Activated naive CD4-positive, alpha-beta T cell treated with anti-CD3 and anti-CD28 coated beads for 36 hours (primary cell): ENCODE data around the gene SEC23A. TPM values are rescaled to one million over a fixed set of nuclear protein-coding genes. Genes with fewer than 3 reads are reported as not detected.

Experiments
- CTCF ChIA-PET: fragments of 350-600 bp; sonication (Branson Sonifier 250); formaldehyde crosslinking; loops from one replicate; lab custom pipeline; 2021; ENCODE audit warnings: antibody characterized with exemption; lab: Charles Lee
- DNase-seq: peaks from one replicate; pipeline ENCODE4 v3.0.0-alpha.2; 2020
- H3K27ac Mint-ChIP-seq: one replicate; pipeline ENCODE4 v1.8.0; 2021; ENCODE audit warnings: mild to moderate bottlenecking, mixed read lengths
- H3K27me3 Mint-ChIP-seq: one replicate; pipeline ENCODE4 v1.8.0; 2021; ENCODE audit warnings: low read depth, mixed read lengths
- H3K36me3 Mint-ChIP-seq: one replicate; pipeline ENCODE4 v1.8.0; 2021; ENCODE audit warnings: low read depth, mixed read lengths
- H3K4me1 Mint-ChIP-seq: one replicate; pipeline ENCODE4 v1.8.0; 2021; ENCODE audit warnings: low read depth, mixed read lengths
- H3K4me3 Mint-ChIP-seq: one replicate; pipeline ENCODE4 v1.8.0; 2021; ENCODE audit warnings: mild to moderate bottlenecking, moderate library complexity, mixed read lengths
- H3K9me3 Mint-ChIP-seq: one replicate; pipeline ENCODE4 v1.8.0; 2021; ENCODE audit warnings: mixed read lengths
- intact Hi-C: fragments of 100-400 bp; cut with micrococcal nuclease; formaldehyde crosslinking; loops from one replicate; pipeline ENCODE4 v1.15.1; 2023
- total RNA-seq, 2 experiments: library from RNA; stranded (reverse); gene quantifications; one replicate each; pipeline ENCODE4 v1.2.3, GENCODE V29; 2021

SEC23A gene
- total RNA-seq, 2 experiments from 2014 or later = 40.2 to 48.0 TPM

GRCh38 chr14:38999949-39000348, 103.1 kb downstream of the SEC23A start:
- H3K36me3 Mint-ChIP-seq = no peaks in the 10 kb centered on the region
- intact Hi-C loops = no loop called here
- H3K27me3 Mint-ChIP-seq = no peaks in the 10 kb centered on the region
- no peaks in the 10 kb centered on the region for H3K9me3 Mint-ChIP-seq
- CTCF ChIA-PET = no interaction called here
- DNase-seq = no peak
- H3K27ac Mint-ChIP-seq = no peak overlapping the region
- H3K4me3 Mint-ChIP-seq = no peak overlapping the region
- H3K4me1 Mint-ChIP-seq = no peaks in the 10 kb centered on the region

- intact Hi-C loops = no loop called here
- CTCF ChIA-PET = no interaction called here
- no peaks in the 10 kb centered on the region for H3K36me3 Mint-ChIP-seq
- no peaks in the 10 kb centered on the region for H3K9me3 Mint-ChIP-seq
- H3K4me1 Mint-ChIP-seq = peaks cover 4% of the 10 kb centered on the region
- H3K27me3 Mint-ChIP-seq = peaks cover 4% of the 10 kb centered on the region
- H3K4me3 Mint-ChIP-seq = no peak overlapping the region
- no peak overlapping the region for H3K27ac Mint-ChIP-seq
- no peak for DNase-seq
Measured at GRCh38 chr14:38994731-38995130, 108.3 kb downstream of the SEC23A start.

- Mint-ChIP-seq H3K9me3 (no peaks in the 10 kb centered on the region), H3K36me3 (no peaks in the 10 kb centered on the region), H3K4me1 (peaks cover 7% of the 10 kb centered on the region), H3K27ac (no peak overlapping the region), H3K27me3 (peaks cover 4% of the 10 kb centered on the region), H3K4me3 (no peak overlapping the region)
- intact Hi-C loops = no loop called here
- no peak for DNase-seq
- CTCF ChIA-PET = no interaction called here
Measured at GRCh38 chr14:38993981-38994380, 109.1 kb downstream of the SEC23A start.

GRCh38 chr14:38992067-38992844, 110.8 kb downstream of the SEC23A start:
- CTCF ChIA-PET = no interaction called here
- H3K4me1 Mint-ChIP-seq = peaks cover 7% of the 10 kb centered on the region
- no peak overlapping the region for H3K27ac Mint-ChIP-seq
- peaks cover 4% of the 10 kb centered on the region for H3K27me3 Mint-ChIP-seq
- H3K4me3 Mint-ChIP-seq = no peak overlapping the region
- DNase-seq = no peak
- no peaks in the 10 kb centered on the region for H3K36me3 Mint-ChIP-seq
- no peaks in the 10 kb centered on the region for H3K9me3 Mint-ChIP-seq
- intact Hi-C loops = no loop called here

GRCh38 chr14:38991299-38991698, 111.7 kb downstream of the SEC23A start:
- DNase-seq = no peak
- Mint-ChIP-seq H3K4me3 (no peak overlapping the region), H3K4me1 (peaks cover 7% of the 10 kb centered on the region), H3K9me3 (no peaks in the 10 kb centered on the region), H3K36me3 (no peaks in the 10 kb centered on the region), H3K27ac (no peak overlapping the region), H3K27me3 (peaks cover 4% of the 10 kb centered on the region)
- CTCF ChIA-PET = interaction anchor here (0.6 kb wide), 1 partner anchor 170 kb away, joined by 3 read pairs; no protein-coding TSS in a partner anchor
- intact Hi-C loops = no loop called here

GRCh38 chr14:38989922-38990546, 113.0 kb downstream of the SEC23A start:
- DNase-seq = no peak
- CTCF ChIA-PET = no interaction called here
- intact Hi-C loops = no loop called here
- Mint-ChIP-seq H3K27me3 (peaks cover 4% of the 10 kb centered on the region), H3K27ac (no peak overlapping the region), H3K9me3 (no peaks in the 10 kb centered on the region), H3K4me1 (peaks cover 7% of the 10 kb centered on the region), H3K4me3 (no peak overlapping the region), H3K36me3 (no peaks in the 10 kb centered on the region)

- H3K27me3 Mint-ChIP-seq = peaks cover 3% of the 10 kb centered on the region
- H3K27ac Mint-ChIP-seq = no peak overlapping the region
- no peaks in the 10 kb centered on the region for H3K36me3 Mint-ChIP-seq
- CTCF ChIA-PET = interaction anchor here (0.8 kb wide), 1 partner anchor 29 kb away, joined by 3 read pairs; no protein-coding TSS in a partner anchor
- intact Hi-C loops = no loop called here
- no peaks in the 10 kb centered on the region for H3K9me3 Mint-ChIP-seq
- DNase-seq = no peak
- H3K4me1 Mint-ChIP-seq = peaks cover 7% of the 10 kb centered on the region
- no peak overlapping the region for H3K4me3 Mint-ChIP-seq
Measured at GRCh38 chr14:38987781-38988180, 115.3 kb downstream of the SEC23A start.

- intact Hi-C loops = no loop called here
- Mint-ChIP-seq H3K27me3 (peaks cover 21% of the 10 kb centered on the region), H3K9me3 (peaks cover 7% of the 10 kb centered on the region), H3K36me3 (no peaks in the 10 kb centered on the region), H3K4me3 (no peak overlapping the region), H3K4me1 (no peaks in the 10 kb centered on the region), H3K27ac (no peak overlapping the region)
- DNase-seq = no peak
- CTCF ChIA-PET = no interaction called here
Measured at GRCh38 chr14:38982837-38983236, 120.2 kb downstream of the SEC23A start.

GRCh38 chr14:38982278-38982677, 120.8 kb downstream of the SEC23A start:
- H3K27ac Mint-ChIP-seq = no peak overlapping the region
- intact Hi-C loops = no loop called here
- CTCF ChIA-PET = no interaction called here
- H3K4me1 Mint-ChIP-seq = no peaks in the 10 kb centered on the region
- H3K9me3 Mint-ChIP-seq = peaks cover 7% of the 10 kb centered on the region
- no peak for DNase-seq
- H3K36me3 Mint-ChIP-seq = no peaks in the 10 kb centered on the region
- peaks cover 21% of the 10 kb centered on the region for H3K27me3 Mint-ChIP-seq
- no peak overlapping the region for H3K4me3 Mint-ChIP-seq

Other genes with a start within 250 kb of the SEC23A start
- 10 to 100 TPM; 20.7 to 22.7 TPM for gene GEMIN2, start 11.1 kb upstream of the SEC23A start, total RNA-seq
- gene TRAPPC6B, start 67.1 kb upstream of the SEC23A start, total RNA-seq = 10 to 100 TPM; 19.8 TPM
- 100 to 1,000 TPM in 1 of 2 experiments, 10 to 100 TPM in 1; 99.6 to 100 TPM for gene PNN, start 72.0 kb upstream of the SEC23A start, total RNA-seq
- 10 to 100 TPM; 19.9 to 20.9 TPM for gene MIA2, start 130.7 kb upstream of the SEC23A start, total RNA-seq